ENCODE data around the gene SNRPD3. TPM values are rescaled to one million over a fixed set of nuclear protein-coding genes. Genes with fewer than 3 reads are reported as not detected.

The SNRPD3 gene
- total RNA-seq, 1 donor from 2014 or later: 103 TPM

- TF ChIP-seq CTCF (IDR thresholded peaks at IDR 0.05; ENCODE audit: unreplicated experiment): no peak
- H3K36me3 Mint-ChIP-seq (ENCODE audit: low read depth, unreplicated experiment): no peaks in the 10 kb centered on the region
- H3K9me3 Mint-ChIP-seq (ENCODE audit: unreplicated experiment): no peaks in the 10 kb centered on the region
- peaks cover 4% of the 10 kb centered on the region for H3K27me3 Mint-ChIP-seq (ENCODE audit: unreplicated experiment)
- H3K4me1 Mint-ChIP-seq (ENCODE audit: unreplicated experiment): no peaks in the 10 kb centered on the region
- no peak for DNase-seq (ENCODE audit: low spot score)
- no peak overlapping the region for H3K4me3 Mint-ChIP-seq (ENCODE audit: unreplicated experiment)
- H3K27ac Mint-ChIP-seq (ENCODE audit: unreplicated experiment): no peak overlapping the region
These were observed 32.1 kb downstream of the SNRPD3 start for GRCh38 chr22:24587948-24588347.

GRCh38 chr22:24588381-24588756, 32.6 kb downstream of the SNRPD3 start:
- H3K4me1 Mint-ChIP-seq (ENCODE audit: unreplicated experiment): no peaks in the 10 kb centered on the region
- no peak overlapping the region for H3K4me3 Mint-ChIP-seq (ENCODE audit: unreplicated experiment)
- H3K9me3 Mint-ChIP-seq (ENCODE audit: unreplicated experiment): no peaks in the 10 kb centered on the region
- no peak for DNase-seq (ENCODE audit: low spot score)
- H3K27me3 Mint-ChIP-seq (ENCODE audit: unreplicated experiment): peaks cover 4% of the 10 kb centered on the region
- no peak for TF ChIP-seq CTCF (IDR thresholded peaks at IDR 0.05; ENCODE audit: unreplicated experiment)
- no peaks in the 10 kb centered on the region for H3K36me3 Mint-ChIP-seq (ENCODE audit: low read depth, unreplicated experiment)
- H3K27ac Mint-ChIP-seq (ENCODE audit: unreplicated experiment): no peak overlapping the region

- peaks cover 4% of the 10 kb centered on the region for H3K27me3 Mint-ChIP-seq (ENCODE audit: unreplicated experiment)
- H3K36me3 Mint-ChIP-seq (ENCODE audit: low read depth, unreplicated experiment): no peaks in the 10 kb centered on the region
- no peak for DNase-seq (ENCODE audit: low spot score)
- H3K27ac Mint-ChIP-seq (ENCODE audit: unreplicated experiment): no peak overlapping the region
- no peaks in the 10 kb centered on the region for H3K9me3 Mint-ChIP-seq (ENCODE audit: unreplicated experiment)
- no peak for TF ChIP-seq CTCF (IDR thresholded peaks at IDR 0.05; ENCODE audit: unreplicated experiment)
- H3K4me3 Mint-ChIP-seq (ENCODE audit: unreplicated experiment): no peak overlapping the region
- no peaks in the 10 kb centered on the region for H3K4me1 Mint-ChIP-seq (ENCODE audit: unreplicated experiment)
These were observed 33.1 kb downstream of the SNRPD3 start for GRCh38 chr22:24588757-24589481.

- peaks cover 4% of the 10 kb centered on the region for H3K27me3 Mint-ChIP-seq (ENCODE audit: unreplicated experiment)
- no peaks in the 10 kb centered on the region for H3K4me1 Mint-ChIP-seq (ENCODE audit: unreplicated experiment)
- no peak overlapping the region for H3K27ac Mint-ChIP-seq (ENCODE audit: unreplicated experiment)
- no peak for TF ChIP-seq CTCF (IDR thresholded peaks at IDR 0.05; ENCODE audit: unreplicated experiment)
- H3K9me3 Mint-ChIP-seq (ENCODE audit: unreplicated experiment): no peaks in the 10 kb centered on the region
- H3K36me3 Mint-ChIP-seq (ENCODE audit: low read depth, unreplicated experiment): no peaks in the 10 kb centered on the region
- DNase-seq (ENCODE audit: low spot score): no peak
- H3K4me3 Mint-ChIP-seq (ENCODE audit: unreplicated experiment): no peak overlapping the region
These were observed 33.8 kb downstream of the SNRPD3 start for GRCh38 chr22:24589518-24590030.

GRCh38 chr22:24590596-24591173, 34.9 kb downstream of the SNRPD3 start:
- Mint-ChIP-seq H3K9me3 (ENCODE audit: unreplicated experiment) (no peaks in the 10 kb centered on the region), H3K27ac (ENCODE audit: unreplicated experiment) (no peak overlapping the region), H3K27me3 (ENCODE audit: unreplicated experiment) (peaks cover 3% of the 10 kb centered on the region), H3K4me1 (ENCODE audit: unreplicated experiment) (no peaks in the 10 kb centered on the region), H3K36me3 (ENCODE audit: low read depth, unreplicated experiment) (no peaks in the 10 kb centered on the region), H3K4me3 (ENCODE audit: unreplicated experiment) (peak overlapping the region; percentile 51)
- no peak for TF ChIP-seq CTCF (IDR thresholded peaks at IDR 0.05; ENCODE audit: unreplicated experiment)
- no peak for DNase-seq (ENCODE audit: low spot score)
